HepG2 (cell line): Measurements from ENCODE around the gene TCF20.

ENCODE experiments used
- ETV6 ChIP-seq: sonication (generic); formaldehyde crosslinking; conservative IDR thresholded peaks from 2 replicates; pipeline ENCODE4 v1.4.0; 2020; ENCODE audit warnings: missing genetic modification reagents
- JUNB ChIP-seq: sonication (generic); formaldehyde crosslinking; IDR thresholded peaks from 2 replicates; pipeline ENCODE4 v1.8.0; 2022; ENCODE audit warnings: missing genetic modification reagents, mild to moderate bottlenecking, borderline replicate concordance
- ZSCAN20 ChIP-seq: sonication (generic); formaldehyde crosslinking; IDR thresholded peaks from 2 replicates; pipeline ENCODE4 v1.4.0; 2020; ENCODE audit warnings: missing genetic modification reagents, mild to moderate bottlenecking, borderline replicate concordance
- TF ChIP-seq, protein P1 (sequence below): sonication (generic); formaldehyde crosslinking; IDR thresholded peaks from 2 replicates; pipeline ENCODE4 v1.5.0; 2020; ENCODE audit warnings: mild to moderate bottlenecking, missing genetic modification reagents, moderate library complexity
- TF ChIP-seq, protein P2 (sequence below): fragments of 450-650 bp; IDR thresholded peaks from 2 replicates; pipeline ENCODE4 v1.6.1; 2017; ENCODE audit warnings: mild to moderate bottlenecking

DNA sequence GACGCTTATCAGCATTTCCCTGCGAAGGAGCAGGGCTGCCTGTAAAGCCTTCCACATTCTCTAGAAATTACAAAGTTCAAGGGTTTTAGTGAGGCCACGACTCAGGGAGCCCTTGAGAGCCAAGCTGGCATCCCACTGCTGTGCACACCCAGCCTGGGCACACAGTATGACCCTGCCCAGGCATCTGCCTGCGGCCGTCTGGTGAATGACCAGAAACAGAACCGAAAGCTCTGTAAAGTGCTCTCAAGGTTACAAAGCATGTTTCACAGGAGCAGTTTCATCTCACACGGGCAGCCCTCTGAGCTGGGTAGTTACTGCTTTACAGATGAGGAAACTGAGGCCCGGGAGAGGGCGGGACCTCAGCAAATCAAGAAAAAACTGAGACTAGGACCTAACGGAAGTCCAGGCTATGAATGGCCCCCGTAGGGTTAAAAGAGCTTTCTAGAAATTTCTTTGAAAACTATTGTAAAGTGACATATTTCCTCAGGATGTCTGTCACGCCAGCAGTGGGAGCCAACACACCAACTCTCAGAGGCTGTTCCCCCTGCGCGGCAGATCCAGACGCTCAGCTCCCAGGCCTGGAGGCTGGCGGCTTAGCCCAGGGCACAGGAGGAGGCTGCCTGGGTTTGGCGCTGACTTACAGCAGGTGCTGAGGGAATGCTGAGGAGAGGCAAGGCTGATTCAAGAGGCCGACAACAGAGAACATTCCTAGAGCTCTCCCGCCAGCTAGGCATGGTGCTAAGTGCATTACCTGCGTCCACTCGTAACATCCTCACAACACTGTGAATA lies 7.7 kb upstream of the TCF20 start:
- TF ChIP-seq ZSCAN20 (CRISPR knock-in tag) (no peak), ETV6 (CRISPR knock-in tag) (no peak), JUNB (no peak)
- TF ChIP-seq, protein P1, sequence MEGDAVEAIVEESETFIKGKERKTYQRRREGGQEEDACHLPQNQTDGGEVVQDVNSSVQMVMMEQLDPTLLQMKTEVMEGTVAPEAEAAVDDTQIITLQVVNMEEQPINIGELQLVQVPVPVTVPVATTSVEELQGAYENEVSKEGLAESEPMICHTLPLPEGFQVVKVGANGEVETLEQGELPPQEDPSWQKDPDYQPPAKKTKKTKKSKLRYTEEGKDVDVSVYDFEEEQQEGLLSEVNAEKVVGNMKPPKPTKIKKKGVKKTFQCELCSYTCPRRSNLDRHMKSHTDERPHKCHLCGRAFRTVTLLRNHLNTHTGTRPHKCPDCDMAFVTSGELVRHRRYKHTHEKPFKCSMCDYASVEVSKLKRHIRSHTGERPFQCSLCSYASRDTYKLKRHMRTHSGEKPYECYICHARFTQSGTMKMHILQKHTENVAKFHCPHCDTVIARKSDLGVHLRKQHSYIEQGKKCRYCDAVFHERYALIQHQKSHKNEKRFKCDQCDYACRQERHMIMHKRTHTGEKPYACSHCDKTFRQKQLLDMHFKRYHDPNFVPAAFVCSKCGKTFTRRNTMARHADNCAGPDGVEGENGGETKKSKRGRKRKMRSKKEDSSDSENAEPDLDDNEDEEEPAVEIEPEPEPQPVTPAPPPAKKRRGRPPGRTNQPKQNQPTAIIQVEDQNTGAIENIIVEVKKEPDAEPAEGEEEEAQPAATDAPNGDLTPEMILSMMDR = no peak
- TF ChIP-seq, protein P2, sequence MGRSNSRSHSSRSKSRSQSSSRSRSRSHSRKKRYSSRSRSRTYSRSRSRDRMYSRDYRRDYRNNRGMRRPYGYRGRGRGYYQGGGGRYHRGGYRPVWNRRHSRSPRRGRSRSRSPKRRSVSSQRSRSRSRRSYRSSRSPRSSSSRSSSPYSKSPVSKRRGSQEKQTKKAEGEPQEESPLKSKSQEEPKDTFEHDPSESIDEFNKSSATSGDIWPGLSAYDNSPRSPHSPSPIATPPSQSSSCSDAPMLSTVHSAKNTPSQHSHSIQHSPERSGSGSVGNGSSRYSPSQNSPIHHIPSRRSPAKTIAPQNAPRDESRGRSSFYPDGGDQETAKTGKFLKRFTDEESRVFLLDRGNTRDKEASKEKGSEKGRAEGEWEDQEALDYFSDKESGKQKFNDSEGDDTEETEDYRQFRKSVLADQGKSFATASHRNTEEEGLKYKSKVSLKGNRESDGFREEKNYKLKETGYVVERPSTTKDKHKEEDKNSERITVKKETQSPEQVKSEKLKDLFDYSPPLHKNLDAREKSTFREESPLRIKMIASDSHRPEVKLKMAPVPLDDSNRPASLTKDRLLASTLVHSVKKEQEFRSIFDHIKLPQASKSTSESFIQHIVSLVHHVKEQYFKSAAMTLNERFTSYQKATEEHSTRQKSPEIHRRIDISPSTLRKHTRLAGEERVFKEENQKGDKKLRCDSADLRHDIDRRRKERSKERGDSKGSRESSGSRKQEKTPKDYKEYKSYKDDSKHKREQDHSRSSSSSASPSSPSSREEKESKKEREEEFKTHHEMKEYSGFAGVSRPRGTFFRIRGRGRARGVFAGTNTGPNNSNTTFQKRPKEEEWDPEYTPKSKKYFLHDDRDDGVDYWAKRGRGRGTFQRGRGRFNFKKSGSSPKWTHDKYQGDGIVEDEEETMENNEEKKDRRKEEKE = no peak
